HG03354 (cell line): Measurements from ENCODE around the gene CAPN14.
"Not testable (repeated sequence)": the region's sequence is repeated elsewhere in the genome, so short reads cannot be mapped to it uniquely, and the experiment has no call there.

Experiments
- ATAC-seq: cut with Tn5 transposase; IDR thresholded peaks from one replicate; pipeline ENCODE4 v1.9.1; 2021; ENCODE audit warnings: mild to moderate bottlenecking; ENCODE audit not compliant: unreplicated experiment, poor library complexity, severe bottlenecking

Gene CAPN14

GRCh38 chr2:31202041-31202440, 15.3 kb downstream of the CAPN14 start:
- no peak for ATAC-seq

- ATAC-seq, result no peak
Observed at GRCh38 chr2:31200972-31201371, 16.3 kb downstream of the CAPN14 start.

DNA sequence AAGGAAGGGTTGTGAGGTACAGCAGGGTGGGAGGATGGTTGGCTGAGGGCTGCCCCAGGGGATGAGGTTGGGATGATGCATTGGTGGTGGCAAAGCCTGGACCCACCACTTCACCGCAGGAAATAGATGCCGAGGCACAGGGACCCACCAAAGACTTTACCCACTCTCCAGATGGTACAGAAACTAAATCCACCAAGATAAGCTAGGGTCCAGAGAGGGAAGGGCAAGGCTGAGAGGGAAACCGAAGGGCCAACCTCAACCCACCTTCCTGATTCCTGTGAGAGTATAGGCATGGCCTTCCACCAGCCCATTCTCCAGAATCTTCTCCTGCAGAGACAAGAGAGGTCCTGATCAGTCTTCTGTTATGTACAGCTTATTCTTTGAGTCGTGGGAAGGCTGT, 18.1 kb downstream of the CAPN14 start:
- ATAC-seq, result no peak

GRCh38 chr2:31197669-31198068, 19.6 kb downstream of the CAPN14 start:
- ATAC-seq, result no peak

- no peak for ATAC-seq
Observed at GRCh38 chr2:31197166-31197565, 20.1 kb downstream of the CAPN14 start.

DNA sequence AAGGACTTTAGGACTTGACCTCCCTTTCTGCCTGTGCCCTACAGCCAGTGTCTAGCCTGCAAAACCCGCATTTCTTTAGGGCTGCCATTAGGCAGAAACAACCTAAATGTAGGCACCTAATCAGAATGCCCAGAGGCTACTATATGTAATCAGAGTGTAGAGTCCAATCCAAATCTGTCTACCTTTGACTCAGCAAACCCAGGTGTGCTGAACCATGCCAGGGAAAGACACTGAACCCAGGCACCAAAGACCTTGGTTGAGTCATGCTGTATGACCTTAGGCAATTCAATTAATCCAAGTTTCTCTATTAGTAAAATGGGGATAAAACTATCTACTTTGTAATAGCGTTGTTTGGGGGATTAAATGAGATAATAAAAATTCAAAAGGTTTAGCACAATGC, 20.7 kb downstream of the CAPN14 start:
- no peak for ATAC-seq

DNA sequence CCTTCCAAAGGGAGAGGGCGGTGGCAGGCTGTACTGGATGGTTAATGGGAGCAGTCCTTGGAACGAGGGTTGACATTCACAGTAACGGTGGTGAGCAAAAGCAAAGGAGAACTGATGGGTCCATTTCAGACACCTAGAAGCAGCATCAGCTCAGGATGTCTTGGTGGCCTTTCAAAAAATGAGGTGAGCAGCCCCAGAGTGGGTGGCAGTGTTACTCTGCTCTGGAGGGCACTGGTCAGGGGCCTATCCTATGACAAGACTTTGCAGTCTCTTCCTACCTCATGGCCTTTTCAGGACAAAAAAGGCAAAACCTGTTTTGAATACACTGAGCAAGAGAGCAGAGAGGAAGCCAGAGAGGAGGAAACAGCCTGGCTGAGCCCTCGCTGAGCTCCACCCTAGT, 23.5 kb downstream of the CAPN14 start:
- no peak for ATAC-seq

- ATAC-seq, result no peak
Observed at GRCh38 chr2:31192851-31193392, 24.4 kb downstream of the CAPN14 start.

GRCh38 chr2:31192396-31192795, 24.9 kb downstream of the CAPN14 start:
- no peak for ATAC-seq

GRCh38 chr2:31191931-31192330, 25.4 kb downstream of the CAPN14 start:
- no peak for ATAC-seq

- no peak for ATAC-seq
Observed at GRCh38 chr2:31190188-31190587, 27.1 kb downstream of the CAPN14 start.

DNA sequence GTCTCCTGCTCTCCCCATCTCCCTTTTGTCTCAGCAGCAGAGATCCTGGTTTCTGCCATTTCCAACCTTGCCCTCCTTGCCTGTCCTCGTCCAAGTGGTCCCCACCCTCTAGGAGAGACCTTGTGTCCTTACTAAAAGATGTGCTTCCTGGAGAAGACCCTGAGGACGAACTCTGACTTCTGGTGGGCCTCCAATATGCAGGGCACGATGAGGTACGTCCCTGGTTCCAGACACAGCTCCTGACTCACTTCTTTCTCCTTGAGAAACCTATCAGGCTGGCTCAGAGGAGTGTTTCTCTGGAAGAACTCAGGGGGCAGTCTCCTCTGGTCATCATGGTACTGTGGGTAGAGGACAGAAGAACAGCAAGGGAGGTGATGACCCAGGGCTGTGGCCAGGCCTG, 28.2 kb downstream of the CAPN14 start:
- ATAC-seq, result no peak

- ATAC-seq, result no peak
Observed at GRCh38 chr2:31188131-31188530, 29.2 kb downstream of the CAPN14 start.

GRCh38 chr2:31187166-31187565, 30.1 kb downstream of the CAPN14 start:
- no peak for ATAC-seq

DNA sequence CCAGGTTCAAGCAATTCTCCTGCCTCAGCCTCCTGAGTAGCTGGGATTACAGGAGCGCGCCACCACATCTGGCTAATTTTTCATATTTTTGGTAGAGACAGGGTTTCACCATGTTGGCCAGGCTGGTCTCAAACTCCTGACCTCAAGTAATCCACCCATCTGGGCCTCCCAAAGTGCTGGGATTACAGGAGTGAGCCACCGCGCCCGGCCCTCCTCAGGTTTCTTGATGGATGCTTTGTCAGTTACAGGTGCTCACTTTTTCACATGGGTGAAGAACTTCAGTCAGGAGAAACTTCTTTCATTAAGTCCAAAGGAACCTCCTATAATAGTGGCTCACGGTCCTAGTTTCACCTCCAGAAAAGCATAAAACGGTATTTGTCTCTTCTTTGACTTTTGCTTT, 33.3 kb downstream of the CAPN14 start:
- not testable (repeated sequence) for ATAC-seq

GRCh38 chr2:31176742-31177141, 40.6 kb downstream of the CAPN14 start:
- ATAC-seq, result no peak

DNA sequence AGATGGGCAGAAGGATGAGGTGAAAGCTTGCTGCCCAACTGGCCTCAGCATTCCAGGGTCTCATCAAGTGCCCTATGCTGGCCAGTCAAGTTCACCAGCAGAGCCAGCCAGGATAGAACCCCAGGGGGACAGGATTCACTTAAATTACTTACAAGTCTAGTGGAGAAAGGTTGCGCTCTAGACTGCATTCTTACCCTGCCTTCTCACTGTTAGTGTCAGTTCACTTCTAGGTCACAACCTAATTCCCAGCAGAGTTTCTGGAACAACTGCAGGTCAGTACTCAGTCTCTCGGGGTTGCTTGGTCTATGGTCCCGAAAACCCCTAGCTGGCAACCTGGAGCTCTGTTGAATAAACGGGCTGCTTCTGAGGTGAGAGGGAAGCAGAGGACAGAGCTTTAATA, 46.2 kb downstream of the CAPN14 start:
- no peak for ATAC-seq

- peak; percentile 85 for ATAC-seq
Observed at GRCh38 chr2:31170071-31170698, 47.1 kb downstream of the CAPN14 start.

- no peak for ATAC-seq
Observed at GRCh38 chr2:31168291-31168690, 49.0 kb downstream of the CAPN14 start.

DNA sequence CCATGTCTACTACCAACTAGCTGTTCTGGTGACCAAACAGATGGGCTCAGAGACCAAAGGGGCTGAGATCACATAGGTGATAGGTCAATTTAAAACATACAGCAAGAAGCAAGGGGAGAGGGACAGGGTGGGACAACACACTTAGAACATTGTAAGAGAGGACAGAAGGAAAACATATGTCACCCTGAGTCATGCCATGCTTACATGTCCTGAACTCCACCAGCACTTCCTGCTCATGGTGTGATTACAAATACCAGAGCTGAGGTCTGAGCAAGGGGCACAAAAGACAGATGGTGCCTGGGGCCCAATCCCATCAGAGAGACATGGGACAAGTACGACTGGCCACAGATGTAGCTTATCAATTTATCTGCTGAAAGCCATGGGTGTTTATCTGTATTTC, 50.4 kb downstream of the CAPN14 start:
- ATAC-seq, result no peak

- no peak for ATAC-seq
Observed at GRCh38 chr2:31163011-31163539, 54.2 kb downstream of the CAPN14 start.

DNA sequence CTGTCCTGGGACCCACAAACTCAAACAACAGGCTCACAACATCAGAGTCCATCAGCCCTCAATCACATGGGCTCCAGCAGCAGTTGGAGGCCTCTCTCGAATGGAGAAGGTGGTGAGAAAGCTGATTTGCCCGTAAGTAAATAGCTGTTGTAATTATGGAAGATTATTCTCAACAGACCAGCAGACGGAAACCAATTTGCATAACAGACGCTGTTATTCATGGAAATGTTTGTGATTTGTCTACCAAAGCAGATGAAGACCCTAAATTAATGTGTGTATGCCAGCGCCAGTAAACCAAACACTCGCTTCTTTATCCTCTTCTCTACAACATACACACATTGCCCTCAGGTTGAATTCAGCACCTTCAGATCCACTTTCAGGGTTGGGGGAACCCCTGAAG, 55.7 kb downstream of the CAPN14 start:
- no peak for ATAC-seq
